H1 (cell line): ENCODE results near the gene METTL2A. TPM values are rescaled to one million over a fixed set of nuclear protein-coding genes. Genes with fewer than 3 reads are reported as not detected.
"Not testable (repeated sequence)": the region's sequence is repeated elsewhere in the genome, so short reads cannot be mapped to it uniquely, and the experiment has no call there.

ENCODE experiments used
- CTCF ChIA-PET: fragments of 300-600 bp; sonication (Branson Sonifier 250); formaldehyde crosslinking; loops from one replicate; lab custom pipeline; 2021; ENCODE audit not compliant: partially characterized antibody; lab: Charles Lee
- POLR2A ChIA-PET: fragments of 300-600 bp; sonication (Branson Sonifier 250); formaldehyde crosslinking; loops from one replicate; lab custom pipeline; 2021; ENCODE audit warnings: inconsistent platforms; ENCODE audit not compliant: partially characterized antibody; lab: Charles Lee
- DNase-seq, 2 experiments: peaks; one replicate each; pipeline versions ENCODE4 v3.0.0 to v3.0.0-alpha.2; 2010 to 2022; ENCODE audit warnings: low spot score in 2 of 2, low read depth in 1 of 2, mixed read lengths in 1 of 2
- FAIRE-seq: peaks from 2 replicates; lab custom pipeline; 2011; peaks lifted over from hg19 to GRCh38; lab: Jason Lieb, UNC
- H2AFZ ChIP-seq: 2 replicates; pipeline ENCODE4 v1.8.1; 2012; ENCODE audit warnings: low read length, inconsistent platforms
- H2AK5ac ChIP-seq: 2 replicates; pipeline ENCODE4 v1.6.1; 2013; ENCODE audit warnings: low read depth, low read length
- H2BK120ac ChIP-seq: replicated peaks from 2 replicates; pipeline ENCODE3; 2013; ENCODE audit warnings: low read depth, low read length, inconsistent platforms
- H2BK12ac ChIP-seq: 2 replicates; pipeline ENCODE4 v1.6.1; 2013; ENCODE audit warnings: low read depth, low read length
- H2BK15ac ChIP-seq: 2 replicates; pipeline ENCODE4 v1.6.1; 2013; ENCODE audit warnings: low read length
- H2BK20ac ChIP-seq: 2 replicates; pipeline ENCODE4 v1.6.1; 2013; ENCODE audit warnings: low read length
- H2BK5ac ChIP-seq: 2 replicates; pipeline ENCODE4 v1.6.1; 2013; ENCODE audit warnings: low read depth, low read length
- H3K14ac ChIP-seq: 2 replicates; pipeline ENCODE4 v1.6.1; 2013; ENCODE audit warnings: inconsistent platforms; ENCODE audit not compliant: insufficient read length
- H3K18ac ChIP-seq: 2 replicates; pipeline ENCODE4 v1.6.1; 2013; ENCODE audit warnings: low read length; ENCODE audit errors: extremely low read depth
- H3K23ac ChIP-seq: 2 replicates; pipeline ENCODE4 v1.6.1; 2013; ENCODE audit warnings: inconsistent platforms; ENCODE audit not compliant: insufficient read length
- H3K23me2 ChIP-seq: 2 replicates; pipeline ENCODE4 v1.6.1; 2013; ENCODE audit warnings: low read depth, low read length
- H3K27ac ChIP-seq: 2 replicates; pipeline ENCODE4 v1.6.1; 2011; ENCODE audit warnings: low read depth, low read length, inconsistent platforms
- H3K27me3 ChIP-seq, 4 experiments: replicated peaks in 1 of 4; 1 replicate in 1 of 4; 2 replicates in 3 of 4; pipeline versions ENCODE4 v1.6.1 to v1.8.1; 2011 to 2013; ENCODE audit warnings: low read length in 3 of 4, mild to moderate bottlenecking in 3 of 4, inconsistent platforms in 2 of 4, mixed read lengths in 2 of 4, moderate library complexity in 1 of 4; ENCODE audit not compliant: control insufficient read depth in 3 of 4, insufficient read depth in 3 of 4; ENCODE audit errors: extremely low read depth in 1 of 4
- H3K36me3 ChIP-seq, 4 experiments: 2 replicates each; pipeline versions ENCODE4 v1.6.1 to v1.8.1; 2011 to 2013; ENCODE audit warnings: mild to moderate bottlenecking in 4 of 4, low read length in 3 of 4, moderate library complexity in 2 of 4, control low read depth in 1 of 4, inconsistent platforms in 1 of 4; ENCODE audit not compliant: insufficient read depth in 4 of 4, control insufficient read depth in 2 of 4
- H3K4ac ChIP-seq: replicated peaks from 2 replicates; pipeline ENCODE3; 2013; ENCODE audit warnings: low read length, low read depth, mixed read lengths, inconsistent platforms; ENCODE audit not compliant: insufficient read length
- H3K4me1 ChIP-seq, 4 experiments: replicated peaks in 1 of 4; 1 replicate in 1 of 4; 2 replicates in 3 of 4; pipeline versions ENCODE4 v1.6.1 to v1.8.1; 2011 to 2013; ENCODE audit warnings: low read length in 3 of 4, inconsistent platforms in 2 of 4, mixed read lengths in 1 of 4; ENCODE audit not compliant: insufficient read depth in 4 of 4, control insufficient read depth in 3 of 4
- H3K4me2 ChIP-seq, 2 experiments: 2 replicates each; pipeline versions ENCODE4 v1.6.1 to v1.8.1; 2011 to 2013; ENCODE audit warnings: low read depth in 2 of 2, low read length in 2 of 2, control low read depth in 1 of 2, inconsistent platforms in 1 of 2, mild to moderate bottlenecking in 1 of 2; ENCODE audit not compliant: insufficient read depth in 1 of 2
- H3K4me3 ChIP-seq, 4 experiments: fragments of 200-600, 300-600 bp in 1 of 4; sonication (generic), shearing (Covaris generic), sonication (Bioruptor Twin) in 1 of 4; 2 replicates each; pipeline versions ENCODE4 v1.5.1 to v1.8.1; 2011 to 2016; ENCODE audit warnings: low read length in 4 of 4, low read depth in 3 of 4, control low read depth in 2 of 4, inconsistent platforms in 2 of 4, mild to moderate bottlenecking in 2 of 4, mixed read lengths in 1 of 4, moderate library complexity in 1 of 4; ENCODE audit not compliant: insufficient read depth in 2 of 4; ENCODE audit errors: extremely low read depth in 1 of 4
- H3K56ac ChIP-seq: replicated peaks from 2 replicates; pipeline ENCODE3; 2013; ENCODE audit warnings: low read depth, mild to moderate bottlenecking, mixed read lengths, low read length, inconsistent platforms; ENCODE audit not compliant: insufficient read length
- H3K79me1 ChIP-seq: 2 replicates; pipeline ENCODE4 v1.6.1; 2013; ENCODE audit warnings: low read depth, low read length, control low read depth
- H3K79me2 ChIP-seq, 2 experiments: 2 replicates each; pipeline versions ENCODE4 v1.6.1 to v1.8.1; 2012 to 2013; ENCODE audit warnings: low read length in 2 of 2, mild to moderate bottlenecking in 2 of 2, inconsistent platforms in 1 of 2; ENCODE audit not compliant: insufficient read depth in 2 of 2, control insufficient read depth in 1 of 2
- H3K9ac ChIP-seq, 4 experiments: replicated peaks in 1 of 4; 1 replicate in 1 of 4; 2 replicates in 3 of 4; pipeline versions ENCODE4 v1.6.1 to v1.8.1; 2011 to 2013; ENCODE audit warnings: low read depth in 3 of 4, low read length in 3 of 4, control low read depth in 2 of 4, mild to moderate bottlenecking in 2 of 4, moderate library complexity in 2 of 4, inconsistent platforms in 1 of 4; ENCODE audit errors: extremely low read depth in 1 of 4
- H3K9me3 ChIP-seq, 2 experiments: 2 replicates each; pipeline versions ENCODE4 v1.6.1 to v1.8.1; 2012 to 2013; ENCODE audit warnings: mild to moderate bottlenecking in 2 of 2, moderate library complexity in 2 of 2, control low read depth in 1 of 2, inconsistent platforms in 1 of 2, low read depth in 1 of 2, low read length in 1 of 2, mixed read lengths in 1 of 2; ENCODE audit not compliant: insufficient read depth in 2 of 2
- H4K20me1 ChIP-seq, 2 experiments: replicated peaks in 1 of 2; 2 replicates each; pipeline versions ENCODE3 to v1.8.1; 2011 to 2013; ENCODE audit warnings: inconsistent platforms in 2 of 2, low read length in 2 of 2, mild to moderate bottlenecking in 1 of 2; ENCODE audit not compliant: insufficient read depth in 2 of 2, control insufficient read depth in 1 of 2
- H4K5ac ChIP-seq: 2 replicates; pipeline ENCODE4 v1.6.1; 2013; ENCODE audit warnings: low read length, low read depth, mixed read lengths, inconsistent platforms; ENCODE audit not compliant: insufficient read length
- H4K8ac ChIP-seq: 2 replicates; pipeline ENCODE4 v1.8.0; 2013; ENCODE audit warnings: mild to moderate bottlenecking, moderate library complexity, low read length, inconsistent platforms; ENCODE audit not compliant: insufficient read depth; ENCODE audit errors: extremely low read depth
- H4K91ac ChIP-seq: replicated peaks from 2 replicates; pipeline ENCODE3; 2013; ENCODE audit warnings: low read length, mixed read lengths, inconsistent platforms; ENCODE audit not compliant: insufficient read length
- BACH1 ChIP-seq: IDR thresholded peaks from 2 replicates; pipeline ENCODE4 v1.6.1; 2012; ENCODE audit warnings: low read length, improper control_type of control experiment
- KDM4A ChIP-seq: IDR thresholded peaks from one replicate; pipeline ENCODE4 v1.7.1; 2012; ENCODE audit warnings: low read depth, mild to moderate bottlenecking, moderate library complexity, low read length, inconsistent platforms; ENCODE audit not compliant: severe bottlenecking
- POLR2A ChIP-seq, 2 experiments: IDR thresholded peaks; 1 replicate in 1 of 2; 2 replicates in 1 of 2; pipeline ENCODE4 v1.6.1; 2011; ENCODE audit warnings: low read depth in 2 of 2, low read length in 2 of 2, mild to moderate bottlenecking in 2 of 2; ENCODE audit errors: control extremely low read depth in 1 of 2
- SIN3A ChIP-seq, 2 experiments: IDR thresholded peaks in 1 of 2; conservative IDR thresholded peaks in 1 of 2; 2 replicates each; pipeline ENCODE4 v1.6.1; 2011 to 2012; ENCODE audit warnings: low read length in 2 of 2, improper control_type of control experiment in 1 of 2, low read depth in 1 of 2, mild to moderate bottlenecking in 1 of 2
- WGBS, 2 experiments: shearing (Covaris generic) in 1 of 2; methylation state at CpG; one replicate each; pipeline versions ENCODE4 v1.1.6 to v1.1.7; 2013 to 2015; ENCODE audit warnings: low lambda C conversion rate in 2 of 2, mixed read lengths in 2 of 2, inconsistent platforms in 1 of 2, low coverage in 1 of 2, missing lambda C conversion rate in 1 of 2; ENCODE audit not compliant: insufficient replicate concordance in 2 of 2, insufficient coverage in 1 of 2, insufficient read length in 1 of 2; ENCODE audit errors: extremely low coverage in 1 of 2, missing lambda C conversion rate in 1 of 2; 5-methylcytosine and 5-hydroxymethylcytosine counted together
- polyA plus RNA-seq, 7 experiments: library from polyadenylated mRNA; depleted of rRNA in 3 of 7; stranded (reverse) in 5 of 7; unstranded in 2 of 7; fragments of >200 nt in 5 of 7; fragments of 200-250 nt in 2 of 7; gene quantifications; 1 replicate in 5 of 7; 2 replicates in 1 of 7; 4 replicates in 1 of 7; pipeline versions ENCODE4 v1.2.1 to v1.2.3, GENCODE V29; 2011 to 2013; ENCODE audit warnings: missing spikeins in 2 of 7, mixed read lengths in 2 of 7
- total RNA-seq: library from RNA; stranded (reverse); fragmentation: NEBNext Ultra II Directional; extraction: Animal tissue kit (Norgen Biotek cat#: 25700); gene quantifications from 2 replicates; pipeline ENCODE4 v1.2.1, GENCODE V29; 2021

The METTL2A gene
- total and polyA plus RNA-seq, 2 of the 8 experiments (the other 6 are each of a cell fraction or from before 2014, with no cell fraction given): 16.2 to 40.5 TPM

DNA sequence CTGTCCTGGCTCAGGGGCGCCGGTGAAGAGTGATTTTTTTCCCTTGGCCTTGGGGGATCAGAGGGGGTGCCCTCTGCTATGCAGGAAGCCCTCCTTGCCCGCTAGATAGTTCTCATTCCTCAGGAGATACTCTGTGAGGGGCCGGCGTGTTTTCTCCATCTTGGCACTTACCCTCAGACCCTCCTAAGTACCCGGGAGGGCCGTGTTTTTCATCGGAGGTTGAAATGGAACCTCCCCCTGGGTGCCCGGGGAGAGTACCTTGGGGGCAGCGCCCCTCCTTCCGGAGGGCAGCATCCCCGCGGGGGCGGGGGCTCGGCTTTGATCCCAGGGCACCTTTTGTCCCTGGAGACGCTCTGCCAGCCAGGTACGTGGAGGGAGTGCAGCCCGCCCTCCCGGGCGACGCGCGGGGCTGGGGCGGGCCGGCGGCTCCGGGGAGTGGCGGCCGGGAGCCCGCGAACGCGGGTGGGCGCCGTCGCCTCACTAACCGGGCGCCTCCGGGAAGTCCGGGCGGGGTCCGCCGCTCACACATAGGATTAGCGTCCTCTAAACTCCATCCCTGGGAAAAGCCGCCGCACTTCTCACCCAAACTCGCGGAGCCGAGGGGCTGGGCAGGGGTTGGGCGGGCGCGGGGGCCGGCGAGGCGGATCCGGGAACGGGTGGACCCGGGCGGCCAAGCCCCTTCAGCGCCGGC lies 54.2 kb downstream of the METTL2A start:
- H3K9me3 ChIP-seq, H3K27ac ChIP-seq, CTCF ChIA-PET, H3K79me1 ChIP-seq, POLR2A ChIA-PET, H2BK120ac ChIP-seq, H2BK15ac ChIP-seq, H2AFZ ChIP-seq, H2BK20ac ChIP-seq, H3K56ac ChIP-seq, H3K14ac ChIP-seq, H3K36me3 ChIP-seq, H3K27me3 ChIP-seq, H2BK12ac ChIP-seq, H4K91ac ChIP-seq, H2AK5ac ChIP-seq, FAIRE-seq, H4K5ac ChIP-seq, H3K23ac ChIP-seq, H3K4me1 ChIP-seq, H3K4ac ChIP-seq, H4K20me1 ChIP-seq, H3K23me2 ChIP-seq, H2BK5ac ChIP-seq, H3K18ac ChIP-seq: not testable (repeated sequence)
- peak in 1 of 2 experiments; percentile 58 for DNase-seq
- peak overlapping the region; percentile 57; the same call in 1 of the 2 replicates for H4K8ac ChIP-seq
- peaks cover 0 to 40% of the 10 kb centered on the region in 2 experiments; a peak in 2 of 4 replicates for H3K79me2 ChIP-seq
- peak; percentile 38 for TF ChIP-seq KDM4A
- TF ChIP-seq SIN3A (conservative IDR thresholded peaks at IDR 0.05 in 1 of 2, IDR thresholded peaks at IDR 0.05 in 1 of 2; ENCODE audit: low read depth in 1 of 2, low read length in 2 of 2): 0 out of 4 replicates have a peak, but pooled peaks of 1 of the 2 experiments have one; percentile 18
- TF ChIP-seq BACH1: peak; percentile 51; the same call in 1 of the 2 replicates
- peak in 1 of 2 experiments; percentile 20; a peak in 1 of 3 replicates for TF ChIP-seq POLR2A (IDR thresholded peaks at IDR 0.05; ENCODE audit: control extremely low read depth in 1 of 2, low read depth in 2 of 2, low read length in 2 of 2)
- peak overlapping the region; percentile 47 to 81 (median 61) for H3K4me3 ChIP-seq
- 5% methylated on average over 36 of the region's 61 CpGs; no CpG with 5 or more reads in 1 of the 2 experiments for WGBS, 2 experiments
- peak overlapping the region; percentile 25 to 92 (median 62); a peak in 4 of 7 replicates for H3K9ac ChIP-seq
- peak overlapping the region; percentile 52 to 68 for H3K4me2 ChIP-seq
